HCT116 (cell line): ENCODE data around the gene SYNJ2. TPM values are rescaled to one million over a fixed set of nuclear protein-coding genes. Genes with fewer than 3 reads are reported as not detected.

Source experiments
- ATAC-seq: fragments of 200-7000 bp; cut with Tn5 transposase; 2 replicates; pipeline ENCODE4 v1.9.1; 2020; ENCODE audit warnings: mild to moderate bottlenecking, moderate library complexity
- BruUV-seq: library from RNA; stranded (reverse); fragments of 400-500 nt; replicated peaks from 2 replicates; lab custom pipeline; 2021; lab: Mats Ljungman, UMichigan
- CTCF ChIA-PET: fragments of 300-600 bp; sonication (Branson Sonifier 250); formaldehyde crosslinking; loops from one replicate; lab custom pipeline; 2021; ENCODE audit warnings: antibody characterized with exemption; lab: Charles Lee
- POLR2A ChIA-PET: fragments of 300-600, 350-600 bp; sonication (Branson Sonifier 250); formaldehyde crosslinking; loops from one replicate; lab custom pipeline; 2021; ENCODE audit warnings: antibody characterized with exemption; lab: Charles Lee
- RAD21 ChIA-PET, 2 experiments: fragments of 300-600 bp; sonication (Branson Sonifier 250); formaldehyde crosslinking; loops; one replicate each; lab custom pipeline; 2023; ENCODE audit warnings: low total read pairs in 2 of 2; ENCODE audit not compliant: uncharacterized antibody in 2 of 2, unreplicated experiment in 2 of 2, low non-redundant PET in 1 of 2; lab: Charles Lee
- DNase-seq: peaks from one replicate; pipeline ENCODE4 v3.0.0-alpha.2; 2010; ENCODE audit warnings: low read depth, low spot score
- H2AFZ ChIP-seq: fragments of 200-600 bp; shearing (Covaris generic), sonication (generic); 2 replicates; pipeline ENCODE4 v1.6.1; 2017; ENCODE audit warnings: low read depth, mixed run types, mixed read lengths, antibody characterized with exemption, low read length; ENCODE audit not compliant: poor library complexity, severe bottlenecking
- H3K27ac ChIP-seq: 2 replicates; pipeline ENCODE4 v1.5.1; 2012; ENCODE audit warnings: low read depth, low read length
- H3K27me3 ChIP-seq: fragments of 200-600 bp; sonication (generic); 2 replicates; pipeline ENCODE4 v1.6.1; 2016; ENCODE audit warnings: mixed run types, low read length, mixed read lengths; ENCODE audit not compliant: insufficient read depth
- H3K36me3 ChIP-seq, 2 experiments: fragments of 200-500 bp in 1 of 2; fragments of 200-600 bp in 1 of 2; sonication (Bioruptor generic) in 1 of 2; sonication (generic) in 1 of 2; 2 replicates each; pipeline versions ENCODE4 v1.5.1 to v1.6.1; 2014 to 2016; ENCODE audit warnings: low read length in 2 of 2, inconsistent platforms in 1 of 2, mixed read lengths in 1 of 2, mixed run types in 1 of 2; ENCODE audit not compliant: insufficient read depth in 2 of 2, control insufficient read depth in 1 of 2
- H3K4me1 ChIP-seq, 2 experiments: fragments of 200-600 bp in 1 of 2; sonication (generic) in 1 of 2; 2 replicates each; pipeline versions ENCODE4 v1.5.1 to v1.6.1; 2012 to 2017; ENCODE audit warnings: low read length in 2 of 2, inconsistent platforms in 1 of 2, mild to moderate bottlenecking in 1 of 2, mixed read lengths in 1 of 2, mixed run types in 1 of 2, moderate library complexity in 1 of 2; ENCODE audit not compliant: insufficient read depth in 2 of 2, control insufficient read depth in 1 of 2
- H3K4me2 ChIP-seq: fragments of 200-600 bp; sonication (generic); 2 replicates; pipeline ENCODE4 v1.6.1; 2017; ENCODE audit warnings: mixed run types, low read length, mixed read lengths
- H3K4me3 ChIP-seq, 2 experiments: fragments of 200-600 bp in 1 of 2; sonication (generic) in 1 of 2; replicated peaks in 1 of 2; 2 replicates each; pipeline ENCODE4 v1.5.1; 2011 to 2016; ENCODE audit warnings: low read length in 2 of 2, control low read depth in 1 of 2, low read depth in 1 of 2, mild to moderate bottlenecking in 1 of 2, mixed read lengths in 1 of 2, mixed run types in 1 of 2
- H3K79me2 ChIP-seq: fragments of 200-600 bp; sonication (generic); 2 replicates; pipeline ENCODE4 v1.6.1; 2017; ENCODE audit warnings: mild to moderate bottlenecking, mixed run types, low read length, moderate library complexity, mixed read lengths; ENCODE audit not compliant: insufficient read depth
- H3K9ac ChIP-seq: fragments of 200-600 bp; sonication (generic); 2 replicates; pipeline ENCODE4 v1.6.1; 2016; ENCODE audit warnings: low read length, mixed read lengths
- H3K9me2 ChIP-seq: fragments of 200-600 bp; sonication (generic), shearing (Covaris generic); 2 replicates; pipeline ENCODE4 v1.6.1; 2017; ENCODE audit warnings: mixed run types, mild to moderate bottlenecking, moderate library complexity; ENCODE audit not compliant: insufficient read depth
- H3K9me3 ChIP-seq, 2 experiments: fragments of 200-500 bp in 1 of 2; fragments of 200-600 bp in 1 of 2; sonication (Bioruptor generic) in 1 of 2; sonication (generic) in 1 of 2; 2 replicates each; pipeline ENCODE4 v1.6.1; 2014 to 2017; ENCODE audit warnings: low read length in 2 of 2, mixed read lengths in 2 of 2, inconsistent platforms in 1 of 2, low read depth in 1 of 2, mild to moderate bottlenecking in 1 of 2, mixed run types in 1 of 2, moderate library complexity in 1 of 2; ENCODE audit not compliant: control insufficient read depth in 1 of 2, insufficient read depth in 1 of 2
- H4K20me1 ChIP-seq: fragments of 200-600 bp; sonication (generic), shearing (Covaris generic); 2 replicates; pipeline ENCODE4 v1.6.1; 2017; ENCODE audit warnings: mixed run types, mild to moderate bottlenecking, moderate library complexity; ENCODE audit not compliant: insufficient read depth
- CBX3 ChIP-seq: IDR thresholded peaks from 2 replicates; pipeline ENCODE4 v1.6.1; 2012; ENCODE audit warnings: low read depth
- ELF1 ChIP-seq: IDR thresholded peaks from 2 replicates; pipeline ENCODE4 v1.6.1; 2012; ENCODE audit warnings: low read depth, borderline replicate concordance
- EZH2 ChIP-seq: fragments of 200-600 bp; sonication (generic); IDR thresholded peaks from 2 replicates; pipeline ENCODE4 v1.6.1; 2017; ENCODE audit warnings: antibody characterized with exemption, mixed run types
- EZH2phosphoT487 ChIP-seq: fragments of 200-600 bp; IDR thresholded peaks from 2 replicates; pipeline ENCODE4 v1.6.1; 2018; ENCODE audit warnings: antibody characterized with exemption, borderline replicate concordance
- FOSL1 ChIP-seq: IDR thresholded peaks from 2 replicates; pipeline ENCODE4 v1.6.1; 2012; ENCODE audit warnings: low read depth
- JUND ChIP-seq: IDR thresholded peaks from 2 replicates; pipeline ENCODE4 v1.6.1; 2012
- POLR2A ChIP-seq: IDR thresholded peaks from 2 replicates; pipeline ENCODE4 v1.7.0; 2011; ENCODE audit warnings: borderline replicate concordance; ENCODE audit not compliant: insufficient read depth, insufficient read length; ENCODE audit errors: extremely low read depth
- POLR2AphosphoS5 ChIP-seq: IDR thresholded peaks from 2 replicates; pipeline ENCODE4 v1.6.1; 2011; ENCODE audit warnings: mild to moderate bottlenecking, low read depth, low read length, moderate library complexity
- SIN3A ChIP-seq: IDR thresholded peaks from 2 replicates; pipeline ENCODE4 v1.6.1; 2012; ENCODE audit warnings: low read depth
- SRF ChIP-seq: IDR thresholded peaks from 2 replicates; pipeline ENCODE4 v1.6.1; 2012; ENCODE audit warnings: low read depth
- YY1 ChIP-seq: IDR thresholded peaks from 2 replicates; pipeline ENCODE4 v1.6.1; 2011; ENCODE audit warnings: low read length, low read depth, moderate library complexity, mild to moderate bottlenecking; ENCODE audit not compliant: insufficient replicate concordance; ENCODE audit errors: extremely low read depth
- ZFX ChIP-seq: fragments of 450-650 bp; IDR thresholded peaks from 2 replicates; pipeline ENCODE4 v1.6.1; 2017
- intact Hi-C: fragments of 100-400 bp; cut with micrococcal nuclease; formaldehyde crosslinking; loops from 2 replicates; pipeline ENCODE4 v1.10.0; 2022
- total RNA-seq: library from RNA; stranded (reverse); gene quantifications from one replicate; pipeline ENCODE4 v1.2.1, GENCODE V29; 2021; ENCODE audit not compliant: unreplicated experiment
- TF ChIP-seq, protein P1 (sequence below): IDR thresholded peaks from 2 replicates; pipeline ENCODE4 v1.6.1; 2011; ENCODE audit warnings: mild to moderate bottlenecking, low read length, moderate library complexity; ENCODE audit not compliant: insufficient replicate concordance; ENCODE audit errors: extremely low read depth
- TF ChIP-seq, protein P2 (sequence below), 3 experiments: fragments of 200-600 bp in 1 of 3; sonication (generic) in 1 of 3; IDR thresholded peaks in 2 of 3; conservative IDR thresholded peaks in 1 of 3; 2 replicates each; pipeline ENCODE4 v1.5.1; 2012 to 2017; ENCODE audit warnings: low read depth in 2 of 3, low read length in 2 of 3, antibody characterized with exemption in 1 of 3, borderline replicate concordance in 1 of 3, control low read depth in 1 of 3, mild to moderate bottlenecking in 1 of 3, mixed read lengths in 1 of 3, mixed run types in 1 of 3, moderate library complexity in 1 of 3; ENCODE audit not compliant: insufficient read depth in 1 of 3

Gene SYNJ2
- total RNA-seq, 1 experiment from 2014 or later = 23.9 TPM

DNA sequence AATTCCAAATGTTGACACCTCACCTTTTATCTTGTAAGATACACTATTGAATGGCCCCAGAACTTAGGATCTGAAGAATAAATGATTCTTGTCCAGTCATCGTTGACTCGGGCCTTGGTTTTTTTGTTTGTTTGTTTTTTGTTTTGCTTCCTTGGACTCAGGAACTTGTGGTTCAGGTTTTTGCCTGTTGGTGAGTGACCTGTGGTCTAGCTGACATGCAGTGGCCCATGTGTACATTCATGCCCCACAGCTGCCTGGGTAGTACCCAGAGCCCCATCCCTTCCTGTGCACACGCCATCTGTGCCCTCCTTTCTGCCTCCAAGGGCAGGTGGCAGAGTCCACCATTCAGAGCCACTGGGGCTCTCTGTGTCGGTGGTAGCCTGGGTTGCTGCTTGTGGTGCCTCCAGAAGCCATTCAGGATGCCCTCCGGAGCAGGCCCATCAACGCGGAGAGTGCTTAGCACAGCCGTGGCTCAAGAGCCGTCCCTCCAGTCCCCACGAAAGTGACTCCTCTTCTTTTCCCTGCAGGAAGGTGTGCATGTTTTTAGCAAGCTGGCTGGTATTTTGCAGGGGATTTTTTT, 85.9 kb downstream of the SYNJ2 start:
- Histone ChIP-seq H3K27ac (peak overlapping the region; percentile 78), H2AFZ (no peak overlapping the region), H3K4me2 (0 out of 2 replicates have a peak overlapping the region, but pooled peaks have one; percentile 26), H3K9me2 (no peaks in the 10 kb centered on the region), H4K20me1 (no peaks in the 10 kb centered on the region), H3K4me3 (no peak overlapping the region), H3K9ac (no peak overlapping the region), H3K9me3 (no peaks in the 10 kb centered on the region), H3K27me3 (no peaks in the 10 kb centered on the region), H3K79me2 (no peaks in the 10 kb centered on the region), H3K4me1 (peaks cover 26 to 46% of the 10 kb centered on the region in 2 experiments), H3K36me3 (peaks cover 0 to 20% of the 10 kb centered on the region in 2 experiments; a peak in 2 of 4 replicates)
- DNase-seq (no peak), ATAC-seq (no peak)
- TF ChIP-seq, protein P1, sequence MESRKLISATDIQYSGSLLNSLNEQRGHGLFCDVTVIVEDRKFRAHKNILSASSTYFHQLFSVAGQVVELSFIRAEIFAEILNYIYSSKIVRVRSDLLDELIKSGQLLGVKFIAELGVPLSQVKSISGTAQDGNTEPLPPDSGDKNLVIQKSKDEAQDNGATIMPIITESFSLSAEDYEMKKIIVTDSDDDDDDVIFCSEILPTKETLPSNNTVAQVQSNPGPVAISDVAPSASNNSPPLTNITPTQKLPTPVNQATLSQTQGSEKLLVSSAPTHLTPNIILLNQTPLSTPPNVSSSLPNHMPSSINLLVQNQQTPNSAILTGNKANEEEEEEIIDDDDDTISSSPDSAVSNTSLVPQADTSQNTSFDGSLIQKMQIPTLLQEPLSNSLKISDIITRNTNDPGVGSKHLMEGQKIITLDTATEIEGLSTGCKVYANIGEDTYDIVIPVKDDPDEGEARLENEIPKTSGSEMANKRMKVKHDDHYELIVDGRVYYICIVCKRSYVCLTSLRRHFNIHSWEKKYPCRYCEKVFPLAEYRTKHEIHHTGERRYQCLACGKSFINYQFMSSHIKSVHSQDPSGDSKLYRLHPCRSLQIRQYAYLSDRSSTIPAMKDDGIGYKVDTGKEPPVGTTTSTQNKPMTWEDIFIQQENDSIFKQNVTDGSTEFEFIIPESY = no peak
- TF ChIP-seq SIN3A (no peak; the same call in 1 of the 2 replicates), POLR2A (no peak), YY1 (no peak), ZFX (no peak), FOSL1 (no peak), EZH2 (no peak), JUND (no peak), SRF (no peak), CBX3 (no peak), EZH2phosphoT487 (no peak), ELF1 (no peak), POLR2AphosphoS5 (no peak)
- TF ChIP-seq, protein P2, sequence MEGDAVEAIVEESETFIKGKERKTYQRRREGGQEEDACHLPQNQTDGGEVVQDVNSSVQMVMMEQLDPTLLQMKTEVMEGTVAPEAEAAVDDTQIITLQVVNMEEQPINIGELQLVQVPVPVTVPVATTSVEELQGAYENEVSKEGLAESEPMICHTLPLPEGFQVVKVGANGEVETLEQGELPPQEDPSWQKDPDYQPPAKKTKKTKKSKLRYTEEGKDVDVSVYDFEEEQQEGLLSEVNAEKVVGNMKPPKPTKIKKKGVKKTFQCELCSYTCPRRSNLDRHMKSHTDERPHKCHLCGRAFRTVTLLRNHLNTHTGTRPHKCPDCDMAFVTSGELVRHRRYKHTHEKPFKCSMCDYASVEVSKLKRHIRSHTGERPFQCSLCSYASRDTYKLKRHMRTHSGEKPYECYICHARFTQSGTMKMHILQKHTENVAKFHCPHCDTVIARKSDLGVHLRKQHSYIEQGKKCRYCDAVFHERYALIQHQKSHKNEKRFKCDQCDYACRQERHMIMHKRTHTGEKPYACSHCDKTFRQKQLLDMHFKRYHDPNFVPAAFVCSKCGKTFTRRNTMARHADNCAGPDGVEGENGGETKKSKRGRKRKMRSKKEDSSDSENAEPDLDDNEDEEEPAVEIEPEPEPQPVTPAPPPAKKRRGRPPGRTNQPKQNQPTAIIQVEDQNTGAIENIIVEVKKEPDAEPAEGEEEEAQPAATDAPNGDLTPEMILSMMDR (IDR thresholded peaks at IDR 0.05 in 2 of 3, conservative IDR thresholded peaks at IDR 0.05 in 1 of 3; ENCODE audit: borderline replicate concordance in 1 of 3, insufficient read depth in 1 of 3, low read depth in 2 of 3, low read length in 2 of 3) = no peak
- CTCF ChIA-PET = no interaction called here
- RAD21 ChIA-PET = no interaction called here
- no TSS peak for BruUV-seq
- POLR2A ChIA-PET = interaction anchor here (2.4 kb wide), 1 partner anchor 10 kb away, joined by 6 read pairs; no protein-coding TSS in a partner anchor
- intact Hi-C loops = no loop called here
